ENCODE measurements around the gene C2CD3.

The C2CD3 gene

DNA sequence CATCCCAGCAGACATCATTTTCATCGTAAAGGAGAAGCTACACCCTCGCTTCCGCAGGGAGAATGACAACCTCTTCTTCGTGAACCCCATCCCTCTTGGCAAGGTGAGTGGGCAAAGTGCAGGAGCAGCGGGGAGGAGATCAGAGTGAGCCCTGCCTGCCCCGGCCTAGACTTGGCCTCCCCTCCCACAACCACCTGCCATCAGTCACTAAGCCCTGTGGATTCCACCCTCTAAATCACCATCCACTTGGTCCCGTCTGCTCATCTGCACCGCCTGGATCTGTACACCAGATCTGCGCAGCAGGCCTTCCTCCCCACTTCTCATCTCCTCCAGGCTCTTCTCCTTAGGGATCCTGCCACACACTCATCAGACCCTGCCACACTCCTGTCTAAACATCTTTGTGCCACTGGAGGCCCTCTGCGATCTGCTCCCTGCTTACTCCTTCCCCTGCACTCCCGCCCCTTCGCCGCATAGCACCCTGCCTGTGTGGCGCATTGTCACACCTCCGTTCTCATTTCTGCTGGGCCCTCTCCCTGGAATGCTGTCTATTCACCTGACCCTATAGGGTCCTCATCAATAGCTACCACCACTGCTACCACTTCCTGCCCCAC is 202.3 kb downstream of the C2CD3 start:
- Mint-ChIP-seq H3K9me3 (no peaks in the 10 kb centered on the region), H3K27me3 (no peaks in the 10 kb centered on the region), H3K27ac (peak overlapping the region; percentile 15), H3K36me3 (peaks cover 6 to 9% of the 10 kb centered on the region in 2 donors), H3K4me1 (peaks cover 44 to 70% of the 10 kb centered on the region in 2 donors), H3K4me3 (no peak overlapping the region)
- ATAC-seq (replicated peaks) (no peak), DNase-seq (no peak)

DNA sequence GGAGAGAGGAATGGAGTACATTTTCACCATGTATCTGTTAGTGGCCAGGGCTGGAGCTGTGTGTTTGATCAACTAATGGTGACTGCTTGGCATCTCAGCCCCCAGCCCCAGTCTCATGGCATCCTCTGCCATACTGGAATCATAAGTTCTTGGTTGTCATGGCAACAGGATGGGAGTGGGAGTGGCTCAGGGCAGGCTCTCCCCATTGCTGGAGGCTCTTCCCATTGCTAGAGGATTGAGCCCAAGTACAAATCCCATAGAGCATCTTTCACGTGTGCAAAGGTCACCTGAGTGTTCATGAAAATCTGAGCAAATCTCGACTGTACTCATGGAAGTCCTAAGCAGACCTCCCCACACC is 205.1 kb downstream of the C2CD3 start:
- DNase-seq: no peak
- Mint-ChIP-seq H3K27ac (no peak overlapping the region), H3K4me1 (peaks cover 27 to 43% of the 10 kb centered on the region in 2 donors), H3K9me3 (no peaks in the 10 kb centered on the region), H3K4me3 (no peak overlapping the region), H3K36me3 (no peaks in the 10 kb centered on the region), H3K27me3 (no peaks in the 10 kb centered on the region)
- ATAC-seq (replicated peaks): no peak

GRCh38 chr11:73965076-73965763 is 205.6 kb downstream of the C2CD3 start:
- Mint-ChIP-seq H3K4me1 (peaks cover 24 to 38% of the 10 kb centered on the region in 2 donors), H3K36me3 (no peaks in the 10 kb centered on the region), H3K9me3 (no peaks in the 10 kb centered on the region), H3K27ac (no peak overlapping the region), H3K27me3 (no peaks in the 10 kb centered on the region), H3K4me3 (no peak overlapping the region)
- no peak for DNase-seq
- ATAC-seq (replicated peaks): no peak

DNA sequence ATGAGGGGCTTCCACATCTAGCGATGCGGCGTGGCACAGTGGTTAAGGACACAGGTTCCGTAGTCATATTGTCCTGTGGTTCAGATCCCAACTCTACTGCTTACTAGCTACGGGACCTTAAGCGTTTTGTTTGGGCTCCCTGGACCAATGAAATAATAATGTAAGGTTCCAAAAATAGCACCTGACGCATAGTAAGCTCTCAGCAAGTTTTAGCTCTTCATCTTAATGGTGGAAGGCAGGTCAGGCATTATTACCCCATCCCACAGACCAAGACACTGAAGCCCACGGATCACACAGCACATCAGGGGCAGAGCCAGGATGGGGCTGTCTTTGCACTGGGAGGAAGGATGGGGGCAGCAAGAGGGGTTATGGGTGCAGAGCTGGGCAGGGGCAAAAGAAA is 206.9 kb downstream of the C2CD3 start:
- H3K9me3 Mint-ChIP-seq: no peaks in the 10 kb centered on the region
- H3K36me3 Mint-ChIP-seq: no peaks in the 10 kb centered on the region
- no peak overlapping the region for H3K27ac Mint-ChIP-seq
- DNase-seq (no peak), ATAC-seq (replicated peaks) (no peak)
- H3K27me3 Mint-ChIP-seq: no peaks in the 10 kb centered on the region
- H3K4me1 Mint-ChIP-seq: peaks cover 13 to 24% of the 10 kb centered on the region in 2 donors
- H3K4me3 Mint-ChIP-seq: no peak overlapping the region

Measured in stimulated activated naive B cell treated with anti-CD40 and anti-IgM and Interleukin-4, amounts not matched to agents 10 μg/mL and 1 μg/mL and 100 μg/mL, for 72 hours (primary cell).